NOMO-1 (cell line): Measurements from ENCODE around the gene TAL1.
A peak's percentile ranks its signal among the peaks of the same experiment; 100 is the strongest.

ENCODE experiments used
- DNase-seq, 2 experiments: peaks; one replicate each; lab custom pipeline; 2025; ENCODE audit not compliant: unreplicated experiment in 2 of 2; lab: John Stamatoyannopoulos, UW

Gene TAL1

GRCh38 chr1:47178020-47178419 lies 54.0 kb downstream of the TAL1 start:
- no peak for DNase-seq

- peak; percentile 45 to 48 for DNase-seq
Observed at GRCh38 chr1:47175227-47175934, 56.6 kb downstream of the TAL1 start.

- no peak for DNase-seq
Observed at GRCh38 chr1:47174656-47175020, 57.4 kb downstream of the TAL1 start.

- no peak for DNase-seq
Observed at GRCh38 chr1:47172782-47173181, 59.2 kb downstream of the TAL1 start.
